WI38 (cell line): ENCODE measurements around the gene RAPSN.

Experiments used
- H3K4me3 ChIP-seq: 2 replicates; pipeline ENCODE4 v1.5.1; 2011; ENCODE audit warnings: low read depth, mild to moderate bottlenecking, control low read depth, low read length
- TF ChIP-seq, protein P1 (sequence below): IDR thresholded peaks from 2 replicates; pipeline ENCODE4 v1.5.1; 2012; ENCODE audit warnings: low read depth, mild to moderate bottlenecking, control low read depth, low read length

Gene RAPSN

DNA sequence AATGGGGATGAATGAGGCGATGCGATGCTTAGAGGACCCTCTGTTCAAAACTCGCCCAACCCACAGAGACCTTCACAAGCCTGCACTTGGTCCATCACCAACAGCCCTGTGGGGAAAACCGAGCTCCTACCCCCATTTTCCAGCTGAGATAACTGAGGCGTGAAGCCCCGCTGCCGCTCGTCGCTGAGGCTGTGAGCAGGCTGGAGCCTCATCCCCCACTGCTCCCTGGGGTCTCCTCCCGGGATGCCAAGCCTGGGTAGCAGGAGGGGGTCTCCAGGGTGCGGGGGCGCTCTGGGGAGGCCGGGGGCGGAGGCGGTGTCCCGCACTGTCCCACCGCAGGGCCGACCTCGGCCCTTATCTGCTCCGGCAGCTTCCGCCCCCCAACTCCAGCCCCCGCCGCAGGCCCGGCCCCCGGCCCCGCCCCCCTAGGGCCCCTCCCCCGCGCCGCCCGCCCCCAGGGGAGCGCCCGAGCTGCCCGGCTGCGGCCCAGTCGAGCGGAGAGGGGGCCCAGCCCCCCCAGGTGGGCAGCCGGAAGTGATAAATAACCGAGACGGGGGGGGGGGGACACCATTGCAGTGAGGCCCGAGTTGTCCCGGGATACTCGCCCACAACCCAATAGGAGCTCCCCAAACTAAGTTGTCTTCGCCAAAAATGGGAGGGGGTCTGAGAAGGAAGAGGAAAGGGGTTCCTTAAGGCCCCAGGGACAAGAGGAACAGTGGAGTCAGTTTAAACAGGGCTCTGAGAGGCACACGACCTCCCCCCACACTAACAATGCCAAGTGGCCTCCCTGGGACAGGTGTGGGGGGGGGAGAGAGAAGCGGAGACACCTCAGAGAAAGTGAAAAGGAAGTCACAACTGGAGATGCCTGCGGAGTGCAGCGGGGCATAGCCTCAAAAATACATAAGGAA, 48.8 kb downstream of the RAPSN start:
- peak overlapping the region; percentile 53 for H3K4me3 ChIP-seq
- TF ChIP-seq, protein P1, sequence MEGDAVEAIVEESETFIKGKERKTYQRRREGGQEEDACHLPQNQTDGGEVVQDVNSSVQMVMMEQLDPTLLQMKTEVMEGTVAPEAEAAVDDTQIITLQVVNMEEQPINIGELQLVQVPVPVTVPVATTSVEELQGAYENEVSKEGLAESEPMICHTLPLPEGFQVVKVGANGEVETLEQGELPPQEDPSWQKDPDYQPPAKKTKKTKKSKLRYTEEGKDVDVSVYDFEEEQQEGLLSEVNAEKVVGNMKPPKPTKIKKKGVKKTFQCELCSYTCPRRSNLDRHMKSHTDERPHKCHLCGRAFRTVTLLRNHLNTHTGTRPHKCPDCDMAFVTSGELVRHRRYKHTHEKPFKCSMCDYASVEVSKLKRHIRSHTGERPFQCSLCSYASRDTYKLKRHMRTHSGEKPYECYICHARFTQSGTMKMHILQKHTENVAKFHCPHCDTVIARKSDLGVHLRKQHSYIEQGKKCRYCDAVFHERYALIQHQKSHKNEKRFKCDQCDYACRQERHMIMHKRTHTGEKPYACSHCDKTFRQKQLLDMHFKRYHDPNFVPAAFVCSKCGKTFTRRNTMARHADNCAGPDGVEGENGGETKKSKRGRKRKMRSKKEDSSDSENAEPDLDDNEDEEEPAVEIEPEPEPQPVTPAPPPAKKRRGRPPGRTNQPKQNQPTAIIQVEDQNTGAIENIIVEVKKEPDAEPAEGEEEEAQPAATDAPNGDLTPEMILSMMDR, result no peak

DNA sequence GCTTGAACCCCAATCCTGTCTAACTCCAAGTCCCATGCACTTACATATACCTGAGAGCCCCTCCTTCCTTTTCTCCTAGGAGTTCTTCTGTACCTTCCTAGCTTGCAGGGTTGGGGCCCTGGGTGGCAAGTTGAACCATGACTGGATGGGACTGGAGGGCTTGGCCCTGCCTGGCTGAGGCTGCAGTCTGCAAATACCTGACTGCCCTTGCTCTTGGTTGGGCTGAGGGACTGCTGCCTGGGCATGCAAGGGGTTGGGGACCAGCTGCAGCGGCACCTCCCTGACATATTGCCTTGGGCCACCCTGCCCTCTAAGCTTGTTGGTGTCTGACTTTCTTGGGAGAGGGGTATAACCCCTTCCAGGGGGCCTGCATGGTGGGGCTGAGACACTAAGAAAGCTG, 50.4 kb downstream of the RAPSN start:
- TF ChIP-seq, protein P1, result no peak
- no peak overlapping the region for H3K4me3 ChIP-seq

DNA sequence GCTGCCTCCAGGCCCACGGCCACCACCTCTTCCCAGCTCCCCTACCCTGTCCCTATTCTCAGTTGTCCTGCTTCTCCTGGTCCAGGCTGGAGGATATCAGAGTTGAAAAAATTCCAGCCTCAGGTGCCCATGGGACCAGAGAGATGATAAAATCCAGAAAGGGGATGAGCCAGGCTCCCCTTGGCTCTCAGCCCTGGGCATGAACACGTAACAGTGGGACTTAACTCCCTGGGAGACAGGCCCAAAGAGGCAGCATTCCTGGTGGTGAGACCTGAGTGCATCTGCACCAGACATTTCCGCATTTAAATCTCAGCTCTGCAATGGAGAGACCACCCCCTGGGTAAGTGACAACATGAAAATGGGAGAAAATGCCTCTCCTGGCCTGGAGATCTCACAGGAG, 50.9 kb downstream of the RAPSN start:
- TF ChIP-seq, protein P1, result no peak
- H3K4me3 ChIP-seq, result no peak overlapping the region

DNA sequence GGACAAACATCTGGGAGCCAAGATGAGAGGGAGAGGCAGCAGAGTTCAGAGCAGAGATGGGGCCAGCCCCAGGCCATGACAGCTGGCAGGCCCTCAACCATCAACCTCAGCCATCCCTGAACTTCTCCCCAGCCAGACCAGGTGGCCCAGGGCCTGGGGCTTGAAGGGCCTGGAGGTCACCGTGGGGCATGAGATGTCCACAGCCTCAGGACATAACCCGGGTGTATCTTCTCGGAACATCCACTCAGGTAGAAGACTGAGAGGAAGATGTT, 53.0 kb downstream of the RAPSN start:
- H3K4me3 ChIP-seq, result no peak overlapping the region
- TF ChIP-seq, protein P1, result no peak

DNA sequence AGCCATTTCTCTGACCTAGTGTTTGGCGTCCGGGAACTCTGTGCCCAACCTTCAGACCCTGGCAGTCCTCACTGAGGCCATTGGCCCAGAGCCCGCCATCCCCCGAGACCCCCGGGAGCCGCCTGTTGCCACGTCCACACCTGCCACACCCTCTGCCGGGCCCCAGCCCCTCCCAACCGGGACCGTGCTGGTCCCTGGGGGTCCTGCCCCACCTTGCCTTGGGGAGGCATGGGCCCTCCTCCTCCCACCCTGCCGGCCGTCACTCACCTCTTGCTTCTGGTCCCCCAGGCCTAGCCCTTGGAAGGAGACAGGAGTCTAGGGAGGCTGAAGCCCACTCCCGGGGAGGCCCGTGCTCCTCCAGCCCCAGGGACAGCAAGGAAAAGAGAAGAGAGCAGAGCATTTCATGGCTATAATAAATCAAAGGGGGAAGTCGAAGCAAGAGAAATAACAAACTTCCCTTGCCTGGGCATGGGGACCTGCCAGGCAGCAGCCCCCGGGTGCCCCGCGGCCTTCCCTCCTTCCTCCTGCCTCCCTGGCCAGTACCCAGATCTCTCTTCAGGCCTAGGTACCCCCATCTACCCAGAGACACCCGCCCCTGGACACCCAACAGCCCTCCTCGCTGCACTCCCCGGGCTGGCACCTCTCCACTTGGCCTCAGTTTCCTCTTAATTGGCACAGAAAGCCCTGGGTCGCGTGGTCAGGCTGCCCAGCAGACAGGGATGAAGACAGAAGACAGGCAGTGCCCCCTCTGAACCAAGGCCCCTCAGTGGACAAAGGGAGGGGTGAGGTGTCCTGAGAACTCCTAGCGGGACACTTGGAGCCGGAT, 53.5 kb downstream of the RAPSN start:
- TF ChIP-seq, protein P1, result no peak
- H3K4me3 ChIP-seq, result no peak overlapping the region

DNA sequence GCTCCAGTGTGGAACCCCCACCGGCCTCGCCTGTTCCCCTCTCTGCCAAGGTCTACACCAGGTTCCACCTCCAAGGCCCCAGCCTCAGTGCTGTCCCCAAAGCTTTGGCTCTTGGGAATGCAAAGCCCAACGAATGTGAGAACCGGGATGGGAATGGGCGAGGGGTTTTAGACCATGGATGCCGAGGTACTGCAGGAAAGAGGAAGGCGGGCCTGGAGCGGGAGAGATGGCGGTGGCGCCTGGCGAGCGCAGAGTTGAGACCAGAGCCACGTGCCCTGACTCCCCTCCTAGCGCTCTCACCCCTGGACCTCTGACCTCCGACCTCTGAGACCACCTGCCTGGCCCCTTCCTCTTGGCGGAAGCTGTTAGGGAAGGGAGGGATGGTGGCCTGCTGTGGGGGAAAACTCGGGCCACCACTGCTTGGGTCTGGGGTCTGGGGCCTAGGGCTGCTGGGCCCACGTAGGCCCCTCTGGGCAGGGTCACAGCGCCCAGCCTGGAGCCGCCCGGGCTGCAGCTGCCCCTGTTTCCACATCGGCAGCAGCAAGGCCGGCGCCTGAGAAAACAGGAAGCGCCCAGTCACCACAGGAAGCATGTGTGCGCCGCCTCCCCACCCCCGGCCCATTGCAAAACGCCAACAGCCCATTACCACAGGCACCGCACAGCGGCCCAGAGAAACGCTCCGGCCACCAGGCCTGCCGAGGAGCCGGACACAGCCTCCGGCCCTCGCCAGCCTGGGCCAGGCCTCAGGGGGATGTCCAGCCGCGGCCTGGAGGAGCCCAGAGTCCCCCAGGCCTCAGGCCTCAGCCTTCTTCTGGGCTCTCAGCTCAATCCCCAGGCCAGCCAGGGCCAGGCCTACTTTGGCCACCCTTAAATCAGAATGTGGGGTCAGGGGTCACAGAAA, 54.4 kb downstream of the RAPSN start:
- TF ChIP-seq, protein P1, result no peak
- no peak overlapping the region for H3K4me3 ChIP-seq

DNA sequence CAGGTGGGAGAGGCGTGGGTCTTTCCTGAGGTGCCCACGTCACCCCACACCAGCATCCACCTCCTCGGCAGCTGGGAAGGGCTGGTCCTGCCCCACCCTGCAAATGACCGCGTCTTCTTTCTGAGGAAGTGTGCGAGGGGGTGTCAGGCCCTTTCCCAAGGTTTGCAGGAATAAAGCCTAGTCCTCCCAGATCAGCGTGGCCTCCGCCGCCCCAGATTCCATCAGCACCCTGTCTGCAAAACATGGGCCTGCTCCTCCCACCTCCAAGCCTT, 55.0 kb downstream of the RAPSN start:
- TF ChIP-seq, protein P1, result no peak
- H3K4me3 ChIP-seq, result no peak overlapping the region
